HG02642 (cell line): ENCODE measurements around the gene MEG3.

Experiments
- ATAC-seq: cut with Tn5 transposase; IDR thresholded peaks from one replicate; pipeline ENCODE4 v1.9.1; 2021; ENCODE audit warnings: mild to moderate bottlenecking; ENCODE audit not compliant: unreplicated experiment, poor library complexity

Gene MEG3

GRCh38 chr14:100861937-100862247, 36.0 kb downstream of the MEG3 start:
- ATAC-seq = no peak

- ATAC-seq = no peak
Measured at GRCh38 chr14:100862277-100862676, 36.4 kb downstream of the MEG3 start.

DNA sequence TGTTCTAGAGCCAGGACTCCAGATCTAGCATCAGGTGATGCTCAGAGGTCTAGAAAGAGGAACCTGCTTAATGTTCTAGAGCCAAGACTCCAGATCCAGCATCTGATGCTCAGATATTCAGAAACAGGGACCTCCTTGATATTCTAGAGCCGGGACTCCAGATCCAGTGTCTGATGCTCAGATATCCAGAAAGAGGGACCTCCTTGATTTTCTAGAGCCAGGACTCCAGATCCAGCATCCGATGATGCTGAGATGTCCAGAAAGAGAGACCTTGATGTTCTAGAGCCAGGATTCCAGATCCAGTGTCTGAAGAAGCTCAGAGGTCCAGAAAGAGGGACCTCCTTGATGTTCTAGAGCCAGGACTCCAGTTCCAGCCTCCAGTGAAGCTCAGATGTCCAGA, 36.9 kb downstream of the MEG3 start:
- no peak for ATAC-seq

GRCh38 chr14:100864206-100864605, 38.3 kb downstream of the MEG3 start:
- ATAC-seq = no peak

- ATAC-seq = no peak
Measured at GRCh38 chr14:100864960-100865681, 39.2 kb downstream of the MEG3 start.

GRCh38 chr14:100865682-100866591, 40.0 kb downstream of the MEG3 start:
- ATAC-seq = no peak

- ATAC-seq = no peak
Measured at GRCh38 chr14:100866666-100867630, 41.0 kb downstream of the MEG3 start.

DNA sequence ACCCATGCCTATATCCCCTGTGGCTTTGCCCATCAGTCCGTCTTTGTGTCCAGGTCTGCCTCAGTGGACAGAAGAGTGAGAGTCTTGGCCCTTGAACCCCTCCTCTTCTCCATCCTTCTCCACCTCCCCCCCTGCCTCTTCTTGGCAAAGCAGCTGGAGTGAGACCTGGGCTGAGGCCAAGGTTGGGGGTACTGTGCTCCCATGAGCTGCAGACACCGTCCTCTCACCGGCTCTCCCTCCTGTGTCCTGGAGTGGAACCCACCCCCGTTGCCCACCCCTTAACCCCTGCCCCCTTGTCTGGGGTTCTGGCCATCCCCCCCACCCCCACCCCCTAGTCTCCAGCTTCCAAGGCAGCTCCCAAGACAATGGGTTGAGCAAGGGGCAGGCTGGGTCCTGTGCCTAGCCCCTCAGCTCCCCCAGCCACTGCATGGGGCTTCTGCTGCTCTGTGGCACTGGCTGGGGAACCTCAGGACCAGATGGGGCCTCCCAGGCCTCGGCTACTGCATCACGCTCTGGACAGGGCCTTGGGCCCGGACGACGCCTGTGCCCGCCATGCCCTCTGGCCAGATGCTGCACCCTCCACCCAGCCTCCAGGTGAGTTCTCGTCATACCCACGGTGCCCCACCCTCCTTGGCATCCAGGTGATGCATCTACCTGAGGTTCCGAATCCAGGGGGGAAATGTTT, 41.9 kb downstream of the MEG3 start:
- ATAC-seq = no peak

DNA sequence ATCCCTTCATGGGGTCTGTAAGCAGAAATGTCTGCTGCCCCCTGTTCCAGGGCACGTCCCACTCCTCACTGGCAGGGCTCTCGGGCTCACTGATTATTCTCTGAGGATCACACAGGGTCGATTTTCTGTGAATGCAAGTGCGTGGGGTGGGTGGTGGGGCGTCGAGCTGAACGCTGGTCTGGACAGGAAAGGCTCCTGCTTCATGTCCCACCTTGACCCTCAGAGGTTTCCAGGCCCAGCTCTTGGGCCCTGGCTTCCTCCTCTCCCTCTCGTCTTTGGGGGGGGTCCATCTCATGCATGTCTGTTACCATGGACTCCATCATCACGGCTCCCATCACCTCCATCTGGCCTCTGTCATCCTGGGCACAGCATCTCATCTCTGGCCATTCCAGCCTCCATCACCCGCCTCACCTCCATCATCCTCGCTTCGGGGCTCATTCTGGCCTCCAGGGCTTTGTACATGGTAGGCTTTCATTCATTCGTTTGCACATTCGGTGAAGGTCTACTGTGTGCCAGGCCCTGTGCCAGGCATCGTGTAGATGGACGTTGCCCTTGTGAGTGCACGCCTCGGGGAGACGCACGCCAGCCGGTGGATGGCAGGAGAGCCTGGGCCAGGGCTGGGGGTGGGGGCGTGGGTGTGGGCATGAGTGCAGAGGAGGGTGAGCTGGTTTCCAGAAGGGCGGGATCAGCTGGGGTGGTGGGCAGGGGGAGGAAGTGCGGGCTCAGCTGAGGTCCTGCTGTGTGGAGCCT, 42.9 kb downstream of the MEG3 start:
- ATAC-seq = no peak

DNA sequence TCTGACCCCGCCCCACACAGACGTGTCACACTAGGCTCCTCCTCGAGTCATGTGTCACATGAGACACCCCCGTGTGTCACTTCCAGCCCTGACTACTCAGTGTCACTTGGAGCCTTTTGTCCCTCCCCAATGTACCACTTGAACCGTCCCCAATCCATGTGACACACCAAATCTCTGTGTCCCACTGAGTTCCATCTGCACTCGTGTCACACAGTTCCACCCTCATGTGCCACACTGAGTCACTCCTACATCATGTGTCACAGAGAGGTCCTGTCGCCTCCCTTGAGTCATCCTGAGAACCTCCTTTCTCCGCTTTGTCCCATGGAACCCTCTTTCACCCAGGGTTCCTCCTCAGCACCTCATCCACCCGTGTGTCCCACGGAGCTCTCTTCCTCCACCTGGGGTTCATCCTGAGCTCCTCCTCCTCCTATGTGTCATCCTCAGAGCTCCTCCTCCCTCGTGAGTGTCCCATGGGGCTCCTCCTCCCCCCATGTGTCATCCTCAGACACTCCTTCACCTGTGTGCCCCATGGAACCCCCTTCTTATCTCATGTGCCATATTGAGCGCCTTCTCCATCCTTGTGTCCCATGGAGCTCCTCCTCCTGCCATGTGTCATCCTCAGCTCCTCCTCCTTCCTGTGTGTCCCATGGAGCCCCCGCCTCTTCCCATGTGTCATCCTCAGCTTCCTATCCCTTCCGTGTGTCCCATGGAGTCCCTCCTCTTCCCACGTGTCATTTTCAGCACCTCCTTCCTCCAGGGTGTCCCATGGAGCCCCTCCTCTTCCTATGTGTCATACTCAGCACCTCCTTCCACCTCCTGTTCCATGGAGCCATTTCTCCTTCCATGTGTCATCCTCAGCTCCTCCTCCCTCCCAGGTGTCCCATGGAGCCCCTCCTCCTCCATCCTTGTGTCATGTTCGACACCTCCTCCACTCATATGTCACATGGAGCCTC, 45.6 kb downstream of the MEG3 start:
- no peak for ATAC-seq

DNA sequence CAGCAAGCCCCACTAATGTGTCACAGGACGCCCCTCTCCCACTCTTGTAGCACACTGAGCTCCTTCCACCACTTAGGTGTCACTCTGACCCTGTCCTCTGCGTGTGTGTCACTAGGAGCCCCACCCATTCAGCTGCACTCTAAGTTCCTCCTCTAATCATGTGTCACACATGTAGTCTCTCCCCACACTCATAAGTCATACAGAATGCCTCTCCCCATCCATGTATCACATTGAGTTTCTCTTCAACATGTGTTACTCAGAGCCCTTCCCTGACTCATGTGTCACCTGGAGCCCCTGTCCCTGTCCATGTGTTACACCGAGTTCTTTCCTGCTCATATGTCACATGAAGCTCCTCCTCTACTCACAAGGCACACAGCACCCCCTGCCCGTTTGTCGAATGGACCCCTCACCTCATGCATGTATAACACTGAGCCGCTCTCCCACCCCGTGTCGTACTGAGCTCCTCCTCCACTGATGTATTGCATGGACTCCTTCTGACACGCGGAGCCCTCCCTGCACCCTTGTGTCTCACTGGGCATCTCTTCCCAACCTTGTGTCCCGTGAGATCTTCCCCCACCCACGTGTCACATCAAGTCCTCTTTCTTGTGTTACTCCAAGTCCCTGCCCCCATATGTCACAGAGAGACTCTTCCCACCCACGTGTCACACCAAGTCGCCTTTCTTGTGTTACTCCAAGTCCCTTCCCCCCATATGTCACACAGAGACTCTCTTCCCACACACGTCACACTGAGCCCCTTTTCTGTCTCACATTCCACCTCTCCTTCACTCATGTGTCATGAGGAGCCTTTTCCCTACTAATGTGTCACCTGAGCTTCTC, 46.6 kb downstream of the MEG3 start:
- no peak for ATAC-seq

DNA sequence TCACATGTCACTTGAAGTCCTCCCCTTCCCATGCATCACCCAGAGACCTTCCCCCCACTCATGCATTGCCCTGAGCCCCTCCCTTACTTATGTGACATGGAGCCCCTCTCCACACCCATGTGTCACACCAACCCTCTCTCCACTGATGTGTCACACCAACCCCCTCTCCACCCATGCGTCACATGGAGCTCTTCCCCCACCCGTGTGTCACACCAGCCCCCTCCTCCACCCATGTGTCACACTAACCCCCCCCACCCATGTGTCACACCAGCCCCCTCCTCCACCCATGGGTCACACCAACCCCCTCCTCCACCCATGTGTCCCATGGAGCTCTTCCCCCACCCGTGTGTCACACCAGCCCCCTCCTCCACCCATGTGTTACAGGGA, 47.2 kb downstream of the MEG3 start:
- no peak for ATAC-seq

- no peak for ATAC-seq
Measured at GRCh38 chr14:100874051-100874410, 48.1 kb downstream of the MEG3 start.

GRCh38 chr14:100874411-100875091, 48.6 kb downstream of the MEG3 start:
- ATAC-seq = no peak

- no peak for ATAC-seq
Measured at GRCh38 chr14:100875126-100875525, 49.2 kb downstream of the MEG3 start.

DNA sequence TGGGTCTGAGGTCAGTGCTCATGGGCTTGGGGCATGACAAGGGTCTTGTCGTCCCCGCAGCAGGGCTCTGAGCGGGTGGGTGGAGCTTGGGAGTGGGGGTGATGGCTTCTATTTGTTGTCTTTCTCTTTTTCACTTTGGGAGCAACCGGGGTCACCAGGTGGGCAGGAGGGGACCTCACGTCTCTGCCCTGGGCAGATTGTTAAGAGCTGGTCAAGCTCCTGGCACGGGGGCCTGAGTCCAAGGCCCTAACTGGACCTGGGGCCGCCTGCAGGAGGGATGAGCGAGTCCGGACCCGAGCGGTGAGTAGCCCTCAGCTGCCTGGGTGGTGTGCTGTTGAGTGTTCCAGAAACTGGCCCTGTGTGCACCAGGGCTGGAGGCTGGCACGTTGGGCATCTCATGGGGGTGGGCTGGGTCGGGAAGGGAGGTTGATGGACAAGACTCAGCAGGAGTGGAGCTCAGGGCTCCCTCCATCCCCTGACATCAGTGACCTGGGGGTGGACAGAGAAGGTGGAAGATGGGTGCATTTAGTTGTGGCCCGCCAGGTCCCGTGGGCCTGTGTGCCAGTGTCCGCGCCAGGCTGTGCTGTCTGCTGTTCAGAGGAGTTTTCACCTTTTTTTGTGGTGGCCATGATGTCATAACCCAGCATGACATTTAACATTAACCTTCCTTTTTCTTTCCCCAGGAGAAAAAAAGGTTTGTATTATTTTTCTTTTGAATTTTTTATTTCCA, 50.1 kb downstream of the MEG3 start:
- ATAC-seq = no peak
